HG03039 (cell line): ENCODE results near the gene SLC6A19.

Experiments
- ATAC-seq: cut with Tn5 transposase; IDR thresholded peaks from one replicate; pipeline ENCODE4 v1.9.1; 2021; ENCODE audit warnings: mild to moderate bottlenecking, moderate library complexity; ENCODE audit not compliant: unreplicated experiment

SLC6A19 gene

DNA sequence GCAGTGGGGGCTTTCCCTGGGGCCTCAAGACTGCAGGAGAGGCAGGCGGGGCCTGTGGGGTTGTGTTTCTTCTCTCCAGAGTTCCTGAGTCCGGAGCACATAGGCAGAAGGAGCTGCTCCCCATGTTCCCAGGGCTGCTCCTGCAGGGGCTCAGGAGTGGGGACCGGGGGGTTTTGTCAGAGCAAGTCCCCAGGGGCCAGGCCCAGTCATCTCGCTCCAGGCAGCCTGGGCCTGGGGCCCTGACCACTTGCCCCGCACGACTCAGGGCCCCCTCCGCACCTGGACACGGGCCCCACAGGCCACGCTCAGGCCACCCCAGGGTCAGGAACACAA lies 22.0 kb upstream of the SLC6A19 start:
- ATAC-seq: no peak

- ATAC-seq: no peak
Observed at GRCh38 chr5:1180096-1180495, 21.3 kb upstream of the SLC6A19 start.

DNA sequence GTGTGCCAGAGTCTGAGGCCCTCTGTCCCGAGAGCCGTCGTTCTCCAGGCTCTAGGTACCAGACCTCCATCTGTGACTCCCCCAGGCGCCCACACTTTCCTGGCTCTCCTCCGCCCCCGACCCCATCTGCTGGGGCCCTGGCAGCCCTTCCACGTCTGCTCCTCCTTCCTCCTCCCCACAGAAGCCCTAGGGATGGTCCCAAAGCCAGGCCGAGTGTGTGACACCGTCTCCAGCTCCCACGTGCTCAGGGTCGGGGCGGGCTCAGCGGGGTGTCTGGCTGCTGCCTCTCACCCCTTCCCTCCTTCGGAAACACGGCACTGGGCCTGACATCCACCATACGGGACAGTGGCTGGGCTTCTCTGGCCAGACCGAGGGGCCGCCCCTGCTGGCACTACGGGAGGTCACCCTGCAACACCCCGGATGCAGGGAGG lies 20.5 kb upstream of the SLC6A19 start:
- no peak for ATAC-seq

DNA sequence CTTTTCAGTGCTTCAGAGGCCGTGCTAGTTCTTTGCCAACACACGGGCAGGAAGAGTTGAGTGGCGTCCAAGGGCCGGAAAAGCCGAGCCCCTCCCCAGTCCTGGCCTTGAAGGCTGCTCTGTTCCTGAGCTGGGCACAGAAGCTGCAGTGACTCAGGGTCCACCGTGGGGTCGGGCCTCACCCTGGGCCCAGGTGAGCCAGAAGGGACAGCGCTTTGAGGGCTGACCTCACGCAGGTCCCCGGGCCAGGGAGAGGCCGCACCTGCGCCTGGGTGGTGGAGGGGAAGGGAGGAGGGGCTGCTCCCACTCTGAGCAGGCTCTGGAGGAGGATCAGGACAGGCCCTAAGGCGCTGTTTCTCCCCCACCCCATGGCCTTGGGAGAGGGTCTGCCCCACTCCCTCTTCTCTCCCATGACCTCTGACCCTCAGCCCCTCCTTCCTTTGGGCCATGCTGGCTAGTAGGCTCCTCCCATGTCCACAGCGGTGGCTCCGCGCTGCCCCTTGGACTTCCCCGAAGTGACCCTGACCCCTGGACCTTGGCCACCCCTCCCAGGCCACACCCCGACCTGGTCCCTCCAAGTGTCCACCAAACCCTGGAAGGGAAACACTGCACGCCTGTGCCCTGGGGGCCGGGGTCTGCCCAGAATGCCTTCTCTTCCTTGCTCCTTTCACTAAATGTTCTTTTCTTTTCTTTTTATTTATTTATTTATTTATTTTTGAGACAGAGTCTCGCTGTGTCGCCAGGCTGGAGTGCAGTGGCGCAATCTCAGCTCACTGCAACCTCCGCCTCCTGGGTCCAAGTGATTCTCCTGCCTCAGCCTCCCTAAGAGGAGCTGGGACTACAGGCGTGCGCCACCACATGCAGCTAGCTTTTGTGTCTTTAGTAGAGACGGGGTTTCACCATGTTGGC lies 19.7 kb upstream of the SLC6A19 start:
- no peak for ATAC-seq

GRCh38 chr5:1182360-1182632 lies 19.1 kb upstream of the SLC6A19 start:
- ATAC-seq: no peak

- ATAC-seq: no peak
Observed at GRCh38 chr5:1182633-1183423, 18.6 kb upstream of the SLC6A19 start.

- ATAC-seq: no peak
Observed at GRCh38 chr5:1183424-1184162, 17.8 kb upstream of the SLC6A19 start.

DNA sequence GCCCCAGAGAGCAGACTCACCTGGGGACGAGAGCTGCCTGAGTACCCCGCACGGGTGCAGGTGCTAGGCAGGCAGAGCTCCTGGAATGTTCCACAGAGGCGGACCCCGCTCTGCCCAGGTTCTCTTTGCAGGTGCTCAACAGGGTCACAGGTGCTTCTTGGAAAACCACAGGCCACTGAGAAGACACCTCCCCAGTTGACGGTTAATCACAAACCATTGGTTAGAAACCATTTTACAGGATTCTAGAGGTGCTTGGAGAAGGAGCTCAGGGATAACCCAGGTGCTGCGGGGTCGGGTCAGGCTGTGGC lies 17.3 kb upstream of the SLC6A19 start:
- no peak for ATAC-seq

GRCh38 chr5:1184481-1184880 lies 16.9 kb upstream of the SLC6A19 start:
- ATAC-seq: no peak

DNA sequence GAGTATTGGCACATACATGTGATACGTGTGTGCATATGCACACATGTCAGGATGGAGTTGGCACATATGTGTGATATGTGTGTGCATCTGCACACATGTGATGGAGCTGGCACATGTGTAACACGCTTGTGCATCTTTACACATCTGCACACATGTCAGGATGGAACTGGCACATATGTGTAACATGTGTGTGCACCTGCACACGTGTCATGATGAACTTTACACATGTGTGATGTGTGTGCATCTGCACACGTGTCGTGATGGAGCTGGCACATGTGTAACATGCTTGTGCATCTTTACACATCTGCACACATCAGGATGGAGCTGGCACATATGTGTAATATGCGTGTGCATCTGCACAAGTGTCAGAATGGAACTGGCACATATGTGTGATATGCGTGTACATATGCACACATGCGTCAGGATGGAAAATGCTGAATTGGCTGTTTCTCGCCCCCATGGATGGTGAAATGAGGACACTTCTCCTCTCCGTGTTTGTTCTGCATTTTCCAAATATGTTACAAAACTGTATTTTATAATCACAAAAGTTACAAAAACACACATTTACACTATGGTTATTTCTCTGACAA lies 16.3 kb upstream of the SLC6A19 start:
- no peak for ATAC-seq

- no peak for ATAC-seq
Observed at GRCh38 chr5:1185629-1186350, 15.6 kb upstream of the SLC6A19 start.

- ATAC-seq: no peak
Observed at GRCh38 chr5:1186351-1187233, 14.8 kb upstream of the SLC6A19 start.

- ATAC-seq: no peak
Observed at GRCh38 chr5:1187234-1187949, 14.0 kb upstream of the SLC6A19 start.

GRCh38 chr5:1187950-1188334 lies 13.5 kb upstream of the SLC6A19 start:
- no peak for ATAC-seq

GRCh38 chr5:1188464-1188863 lies 12.9 kb upstream of the SLC6A19 start:
- ATAC-seq: no peak

DNA sequence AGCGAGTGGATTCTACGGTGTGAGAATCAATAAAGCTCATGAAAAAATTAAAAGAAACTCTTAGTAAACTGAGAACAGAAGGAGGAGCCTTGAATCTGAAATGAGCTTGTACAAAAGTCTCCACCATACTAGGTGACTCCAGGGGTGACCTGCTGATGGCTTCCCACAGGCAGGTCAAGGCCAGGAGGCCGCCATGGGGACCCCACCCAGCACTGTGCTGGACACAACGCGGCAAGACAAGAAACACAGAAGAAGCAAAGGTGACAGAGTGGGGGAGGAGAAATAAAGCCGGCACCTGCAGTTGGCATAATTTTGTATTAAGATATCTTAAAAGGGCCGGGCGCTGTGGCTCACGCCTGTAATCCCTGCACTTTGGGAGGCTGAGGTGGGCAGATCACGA lies 12.1 kb upstream of the SLC6A19 start:
- no peak for ATAC-seq

GRCh38 chr5:1190278-1190677 lies 11.1 kb upstream of the SLC6A19 start:
- no peak for ATAC-seq

DNA sequence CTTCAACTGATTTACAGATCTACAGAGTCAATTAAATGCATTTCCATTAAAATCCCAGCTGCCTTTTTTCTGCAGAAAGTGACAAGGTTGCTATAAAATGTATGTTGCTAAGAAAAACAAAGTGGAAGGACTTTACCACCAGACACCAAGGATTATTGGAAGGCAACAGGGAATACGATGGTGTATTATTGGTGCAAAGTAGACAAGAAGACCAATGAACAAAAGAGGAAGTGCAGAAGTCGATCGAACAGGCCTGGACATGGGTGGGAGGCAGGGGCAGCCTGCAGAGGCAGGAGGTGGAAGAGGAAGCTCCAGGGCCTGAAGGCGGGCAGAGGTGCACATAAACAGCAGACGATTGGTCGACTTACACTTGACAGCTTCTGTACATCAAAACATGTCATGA lies 10.6 kb upstream of the SLC6A19 start:
- ATAC-seq: no peak

- ATAC-seq: no peak
Observed at GRCh38 chr5:1192971-1193590, 8.3 kb upstream of the SLC6A19 start.
